Measurements from ENCODE around the gene STEAP3. TPM values are rescaled to one million over a fixed set of nuclear protein-coding genes. Genes with fewer than 3 reads are reported as not detected.

STEAP3 gene
- total RNA-seq, 1 donor from 2014 or later: 44.6 TPM

- no peaks in the 10 kb centered on the region for H3K9me3 Mint-ChIP-seq (ENCODE audit: low read depth)
- TF ChIP-seq, protein P1, sequence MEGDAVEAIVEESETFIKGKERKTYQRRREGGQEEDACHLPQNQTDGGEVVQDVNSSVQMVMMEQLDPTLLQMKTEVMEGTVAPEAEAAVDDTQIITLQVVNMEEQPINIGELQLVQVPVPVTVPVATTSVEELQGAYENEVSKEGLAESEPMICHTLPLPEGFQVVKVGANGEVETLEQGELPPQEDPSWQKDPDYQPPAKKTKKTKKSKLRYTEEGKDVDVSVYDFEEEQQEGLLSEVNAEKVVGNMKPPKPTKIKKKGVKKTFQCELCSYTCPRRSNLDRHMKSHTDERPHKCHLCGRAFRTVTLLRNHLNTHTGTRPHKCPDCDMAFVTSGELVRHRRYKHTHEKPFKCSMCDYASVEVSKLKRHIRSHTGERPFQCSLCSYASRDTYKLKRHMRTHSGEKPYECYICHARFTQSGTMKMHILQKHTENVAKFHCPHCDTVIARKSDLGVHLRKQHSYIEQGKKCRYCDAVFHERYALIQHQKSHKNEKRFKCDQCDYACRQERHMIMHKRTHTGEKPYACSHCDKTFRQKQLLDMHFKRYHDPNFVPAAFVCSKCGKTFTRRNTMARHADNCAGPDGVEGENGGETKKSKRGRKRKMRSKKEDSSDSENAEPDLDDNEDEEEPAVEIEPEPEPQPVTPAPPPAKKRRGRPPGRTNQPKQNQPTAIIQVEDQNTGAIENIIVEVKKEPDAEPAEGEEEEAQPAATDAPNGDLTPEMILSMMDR (IDR thresholded peaks at IDR 0.05): no peak
- no peak overlapping the region for H3K4me3 Mint-ChIP-seq (ENCODE audit: unreplicated experiment)
- H3K4me1 Mint-ChIP-seq (ENCODE audit: low read depth): peaks cover 12% of the 10 kb centered on the region
- H3K27me3 Mint-ChIP-seq (ENCODE audit: low read depth): no peaks in the 10 kb centered on the region
- DNase-seq (ENCODE audit: low spot score): no peak
- H3K36me3 Mint-ChIP-seq (ENCODE audit: low read depth): peaks cover 6% of the 10 kb centered on the region
- no peak overlapping the region for H3K27ac Mint-ChIP-seq (ENCODE audit: unreplicated experiment)
Measured at GRCh38 chr2:119282996-119283511, 59.4 kb downstream of the STEAP3 start.

DNA sequence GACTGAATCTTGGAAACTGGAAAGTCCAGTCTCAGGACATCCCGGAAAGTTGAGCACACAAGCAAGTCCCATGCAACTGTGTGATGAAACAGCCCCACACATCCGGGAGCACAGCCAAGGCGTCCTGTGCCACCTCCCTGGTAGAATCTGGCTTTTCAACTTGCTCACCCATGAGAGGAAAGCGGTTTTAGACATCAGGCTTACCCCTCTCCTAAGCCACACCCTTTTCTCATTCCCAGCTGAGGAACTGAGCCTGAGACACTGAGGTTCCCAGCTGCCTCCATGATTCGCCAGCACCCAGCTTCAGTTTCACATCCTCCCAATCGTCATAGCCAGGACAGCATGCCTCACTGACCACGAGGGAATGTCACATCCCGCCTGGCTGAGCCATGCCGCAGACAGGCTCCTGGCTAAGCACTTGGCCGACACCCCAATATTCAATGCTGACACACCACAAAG, 60.3 kb downstream of the STEAP3 start:
- no peaks in the 10 kb centered on the region for H3K9me3 Mint-ChIP-seq (ENCODE audit: low read depth)
- no peaks in the 10 kb centered on the region for H3K27me3 Mint-ChIP-seq (ENCODE audit: low read depth)
- TF ChIP-seq, protein P1 (IDR thresholded peaks at IDR 0.05): no peak
- DNase-seq (ENCODE audit: low spot score): no peak
- H3K4me1 Mint-ChIP-seq (ENCODE audit: low read depth): peaks cover 12% of the 10 kb centered on the region
- peaks cover 6% of the 10 kb centered on the region for H3K36me3 Mint-ChIP-seq (ENCODE audit: low read depth)
- no peak overlapping the region for H3K27ac Mint-ChIP-seq (ENCODE audit: unreplicated experiment)
- no peak overlapping the region for H3K4me3 Mint-ChIP-seq (ENCODE audit: unreplicated experiment)

GRCh38 chr2:119286661-119287060, 63.0 kb downstream of the STEAP3 start:
- no peak overlapping the region for H3K4me3 Mint-ChIP-seq (ENCODE audit: unreplicated experiment)
- peaks cover 2% of the 10 kb centered on the region for H3K27me3 Mint-ChIP-seq (ENCODE audit: low read depth)
- TF ChIP-seq, protein P1 (IDR thresholded peaks at IDR 0.05): no peak
- H3K36me3 Mint-ChIP-seq (ENCODE audit: low read depth): peaks cover 6% of the 10 kb centered on the region
- H3K4me1 Mint-ChIP-seq (ENCODE audit: low read depth): peaks cover 18% of the 10 kb centered on the region
- no peak overlapping the region for H3K27ac Mint-ChIP-seq (ENCODE audit: unreplicated experiment)
- no peak for DNase-seq (ENCODE audit: low spot score)
- no peaks in the 10 kb centered on the region for H3K9me3 Mint-ChIP-seq (ENCODE audit: low read depth)

GRCh38 chr2:119288576-119288975, 64.9 kb downstream of the STEAP3 start:
- Mint-ChIP-seq H3K27ac (ENCODE audit: unreplicated experiment) (no peak overlapping the region), H3K27me3 (ENCODE audit: low read depth) (peaks cover 2% of the 10 kb centered on the region), H3K4me1 (ENCODE audit: low read depth) (peaks cover 21% of the 10 kb centered on the region), H3K4me3 (ENCODE audit: unreplicated experiment) (no peak overlapping the region), H3K36me3 (ENCODE audit: low read depth) (peaks cover 6% of the 10 kb centered on the region), H3K9me3 (ENCODE audit: low read depth) (no peaks in the 10 kb centered on the region)
- TF ChIP-seq, protein P1 (IDR thresholded peaks at IDR 0.05): no peak
- DNase-seq (ENCODE audit: low spot score): no peak

DNA sequence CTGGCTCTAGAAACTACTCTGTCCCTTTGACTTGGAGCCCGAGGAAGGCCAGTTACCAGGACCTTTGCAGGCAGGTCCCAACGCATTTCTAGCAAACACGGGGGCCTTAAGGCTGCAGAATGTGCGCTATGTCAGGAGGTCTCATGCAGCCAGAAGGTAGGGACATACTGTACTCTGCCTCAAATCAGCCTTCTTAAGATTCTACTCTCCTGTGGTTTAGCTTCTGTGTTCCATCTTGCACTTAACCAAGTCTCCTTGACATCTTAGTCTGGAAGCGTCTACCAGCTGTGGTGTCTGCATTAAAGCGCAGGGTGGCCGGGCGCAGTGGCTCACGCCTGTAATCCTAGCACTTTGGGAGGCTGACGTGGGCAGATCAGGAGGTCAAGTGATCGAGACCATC, 65.5 kb downstream of the STEAP3 start:
- Mint-ChIP-seq H3K4me3 (ENCODE audit: unreplicated experiment) (no peak overlapping the region), H3K27ac (ENCODE audit: unreplicated experiment) (no peak overlapping the region), H3K36me3 (ENCODE audit: low read depth) (peaks cover 6% of the 10 kb centered on the region), H3K27me3 (ENCODE audit: low read depth) (peaks cover 2% of the 10 kb centered on the region), H3K4me1 (ENCODE audit: low read depth) (peaks cover 17% of the 10 kb centered on the region), H3K9me3 (ENCODE audit: low read depth) (no peaks in the 10 kb centered on the region)
- no peak for DNase-seq (ENCODE audit: low spot score)
- TF ChIP-seq, protein P1 (IDR thresholded peaks at IDR 0.05): no peak
